GM12878 (cell line): ENCODE results near the gene ZMIZ1. TPM values are rescaled to one million over a fixed set of nuclear protein-coding genes. Genes with fewer than 3 reads are reported as not detected.

Experiments used
- ATAC-seq: fragments of 200-7000 bp; cut with Tn5 transposase; 3 replicates; pipeline ENCODE4 v1.9.1; 2020; ENCODE audit warnings: mild to moderate bottlenecking, moderate library complexity
- BruUV-seq: library from RNA; stranded (reverse); fragments of 400-500 nt; replicated peaks from 2 replicates; lab custom pipeline; 2021; lab: Mats Ljungman, UMichigan
- CTCF ChIA-PET: fragments of 300-600 bp; sonication (Branson Sonifier 250); formaldehyde crosslinking; extraction: SDS; loops from one replicate; lab custom pipeline; 2021; ENCODE audit warnings: inconsistent platforms; lab: Yijun Ruan, JAX
- POLR2A ChIA-PET: fragments of 350-600 bp; formaldehyde crosslinking; extraction: SDS; loops from one replicate; lab custom pipeline; 2021; ENCODE audit warnings: inconsistent platforms; lab: Charles Lee
- RAD21 ChIA-PET: fragments of 300-600 bp; sonication (Branson Sonifier 250); formaldehyde crosslinking; loops from one replicate; lab custom pipeline; 2023; ENCODE audit warnings: antibody characterized with exemption; ENCODE audit not compliant: unreplicated experiment; lab: Charles Lee
- SMC1A ChIA-PET: fragments of 300-600 bp; sonication (Branson Sonifier 250); formaldehyde crosslinking; loops from one replicate; lab custom pipeline; 2023; ENCODE audit not compliant: unreplicated experiment, uncharacterized antibody; lab: Charles Lee
- DNase-seq: peaks from one replicate; pipeline ENCODE4 v3.0.0-alpha.2; 2011; ENCODE audit warnings: low read depth, low spot score
- FAIRE-seq: peaks from 3 replicates; lab custom pipeline; 2011; peaks lifted over from hg19 to GRCh38; lab: Jason Lieb, UNC
- H2AFZ ChIP-seq: 2 replicates; pipeline ENCODE4 v1.6.0; 2011; ENCODE audit warnings: low read depth, low read length, control low read depth; ENCODE audit not compliant: control insufficient read depth
- H3K27ac ChIP-seq: 2 replicates; pipeline ENCODE4 v1.5.1; 2011; ENCODE audit warnings: control low read depth; ENCODE audit not compliant: control insufficient read depth, insufficient read depth
- H3K27me3 ChIP-seq, 2 experiments: replicated peaks in 1 of 2; 2 replicates each; pipeline versions ENCODE4 v1.6.0 to v1.6.1; 2011; ENCODE audit warnings: low read length in 1 of 2; ENCODE audit not compliant: control insufficient read depth in 2 of 2, insufficient read depth in 2 of 2
- H3K36me3 ChIP-seq, 2 experiments: 2 replicates each; pipeline ENCODE4 v1.5.1; 2011; ENCODE audit warnings: low read length in 1 of 2; ENCODE audit not compliant: control insufficient read depth in 2 of 2, insufficient read depth in 2 of 2
- H3K4me1 ChIP-seq: 2 replicates; pipeline ENCODE4 v1.6.1; 2011; ENCODE audit warnings: mild to moderate bottlenecking, low read length, moderate library complexity, mixed read lengths; ENCODE audit not compliant: control insufficient read depth, insufficient read depth
- H3K4me2 ChIP-seq: 2 replicates; pipeline ENCODE4 v1.6.0; 2011; ENCODE audit warnings: control low read depth; ENCODE audit not compliant: control insufficient read depth, insufficient read depth
- H3K4me3 ChIP-seq: fragments of 200-600 bp; sonication (generic); 2 replicates; pipeline ENCODE4 v1.5.1; 2016
- H3K79me2 ChIP-seq: 2 replicates; pipeline ENCODE4 v1.6.0; 2011; ENCODE audit warnings: low read length; ENCODE audit not compliant: control insufficient read depth, insufficient read depth
- H3K9ac ChIP-seq: 2 replicates; pipeline ENCODE4 v1.8.0; 2011; ENCODE audit warnings: low read length, control low read depth, mixed read lengths; ENCODE audit not compliant: control insufficient read depth, insufficient read depth
- H3K9me3 ChIP-seq: replicated peaks from 3 replicates; pipeline ENCODE4 v1.5.1; 2011; ENCODE audit warnings: mild to moderate bottlenecking, low read length; ENCODE audit not compliant: control insufficient read depth, insufficient read depth
- H4K20me1 ChIP-seq: 2 replicates; pipeline ENCODE4 v1.6.0; 2011; ENCODE audit not compliant: control insufficient read depth, insufficient read depth
- ATF7 ChIP-seq: fragments of 450-650 bp; IDR thresholded peaks from 2 replicates; pipeline ENCODE4 v1.6.1; 2016; ENCODE audit warnings: low read depth, mild to moderate bottlenecking
- BHLHE40 ChIP-seq, 2 experiments: fragments of 450-650 bp in 1 of 2; IDR thresholded peaks; 2 replicates each; pipeline ENCODE4 v1.6.1; 2011 to 2017; ENCODE audit warnings: low read depth in 2 of 2, borderline replicate concordance in 1 of 2, improper control_type of control experiment in 1 of 2, low read length in 1 of 2, mild to moderate bottlenecking in 1 of 2
- CREB1 ChIP-seq: IDR thresholded peaks from 2 replicates; pipeline ENCODE4 v1.6.1; 2012; ENCODE audit warnings: low read depth, mild to moderate bottlenecking, inconsistent platforms
- EGR1 ChIP-seq, 2 experiments: IDR thresholded peaks; 1 replicate in 1 of 2; 2 replicates in 1 of 2; pipeline ENCODE4 v1.6.1; 2011 to 2012; ENCODE audit warnings: low read depth in 2 of 2, low read length in 2 of 2, borderline replicate concordance in 1 of 2, mild to moderate bottlenecking in 1 of 2, moderate library complexity in 1 of 2
- NR2F1 ChIP-seq: fragments of 450-650 bp; conservative IDR thresholded peaks from 2 replicates; pipeline ENCODE4 v1.6.1; 2017; ENCODE audit warnings: mild to moderate bottlenecking
- SMARCA5 ChIP-seq: fragments of 450-650 bp; IDR thresholded peaks from 2 replicates; pipeline ENCODE4 v1.6.1; 2017; ENCODE audit warnings: mild to moderate bottlenecking
- ZNF24 ChIP-seq: fragments of 450-650 bp; IDR thresholded peaks from 2 replicates; pipeline ENCODE4 v1.6.1; 2017; ENCODE audit warnings: antibody characterized with exemption, mild to moderate bottlenecking
- WGBS: methylation state at CpG from one replicate; pipeline ENCODE4 v1.1.6; 2016; ENCODE audit warnings: low lambda C conversion rate; ENCODE audit not compliant: insufficient replicate concordance, insufficient coverage; ENCODE audit errors: missing lambda C conversion rate; 5-methylcytosine and 5-hydroxymethylcytosine counted together
- in situ Hi-C: fragments of 300-500 bp; cut with MboI; formaldehyde crosslinking; loops from 9 replicates; pipeline ENCODE4 v1.14.3; 2018; ENCODE audit warnings: mixed read lengths
- intact Hi-C: fragments of 100-400 bp; cut with micrococcal nuclease; formaldehyde crosslinking; loops from one replicate; pipeline ENCODE4 v1.14.2; 2022; ENCODE audit not compliant: unreplicated experiment
- polyA plus RNA-seq, 11 experiments: library from polyadenylated mRNA; depleted of rRNA in 4 of 11; unstranded in 6 of 11; stranded (reverse) in 5 of 11; fragments of >200 nt; fragmentation: Nextera tagmentation in 4 of 11; fragmentation: Illumina TruSeq in 1 of 11; extraction: Ambion mirVana in 4 of 11; extraction: Trizol in 1 of 11; gene quantifications; 1 replicate in 1 of 11; 2 replicates in 10 of 11; pipeline versions ENCODE4 v1.2.1 to v1.2.3, GENCODE V29; 2011 to 2016; ENCODE audit warnings: inconsistent platforms in 2 of 11, missing spikeins in 2 of 11, low read depth in 1 of 11
- total RNA-seq, 4 experiments: library from RNA; depleted of rRNA in 3 of 4; stranded (reverse); fragments of >200 nt in 3 of 4; fragmentation: Illumina TruSeq in 1 of 4; extraction: Trizol in 1 of 4; gene quantifications; 2 replicates each; pipeline versions ENCODE4 v1.2.1 to v1.2.3, GENCODE V29; 2013 to 2021
- TF ChIP-seq, protein P1 (sequence below), 3 experiments: IDR thresholded peaks in 2 of 3; conservative IDR thresholded peaks in 1 of 3; 2 replicates each; pipeline ENCODE4 v1.5.1; 2011; ENCODE audit warnings: low read depth in 3 of 3, low read length in 3 of 3, mild to moderate bottlenecking in 3 of 3, control low read depth in 2 of 3, moderate library complexity in 2 of 3, inconsistent platforms in 1 of 3, mixed read lengths in 1 of 3; ENCODE audit not compliant: control insufficient read depth in 2 of 3, insufficient read depth in 1 of 3; ENCODE audit errors: extremely low read depth in 1 of 3
- TF ChIP-seq, protein P2 (sequence below): fragments of 450-650 bp; IDR thresholded peaks from 2 replicates; pipeline ENCODE4 v1.6.1; 2016; ENCODE audit warnings: mild to moderate bottlenecking

ZMIZ1 gene
- total and polyA plus RNA-seq, 10 of the 15 experiments (the other 5 are each of a cell fraction or from before 2014, with no cell fraction given) = 3.1 to 82.3 (median 14.9) TPM

DNA sequence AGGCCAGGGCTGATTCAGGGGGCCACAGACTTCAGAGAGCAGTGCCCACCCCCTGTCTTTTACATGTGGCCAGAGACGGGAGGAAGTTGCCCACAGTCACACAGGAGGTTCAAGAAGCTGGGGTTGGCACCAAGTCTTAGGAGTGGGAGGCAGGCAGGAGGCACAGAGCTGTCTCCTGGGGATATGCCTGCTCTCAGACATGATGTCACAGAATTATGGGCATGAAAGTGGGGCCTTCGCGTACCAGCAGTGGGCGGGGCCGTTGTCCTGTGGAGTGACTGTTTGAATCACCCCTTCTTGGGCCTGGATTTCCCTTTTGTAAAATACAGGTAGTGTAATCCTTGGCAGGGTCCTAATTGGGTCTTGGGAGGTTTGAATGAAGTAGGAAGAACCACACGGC is 197.3 kb downstream of the ZMIZ1 start:
- Histone ChIP-seq H2AFZ (no peak overlapping the region), H3K9me3 (no peaks in the 10 kb centered on the region), H4K20me1 (peaks cover 6% of the 10 kb centered on the region; the same call in 1 of the 2 replicates), H3K4me1 (peaks cover 66% of the 10 kb centered on the region), H3K9ac (peak overlapping the region; percentile 49; the same call in 1 of the 2 replicates), H3K36me3 (peaks cover 7 to 29% of the 10 kb centered on the region in 2 experiments), H3K4me2 (peak overlapping the region; percentile 70), H3K27me3 (no peaks in the 10 kb centered on the region), H3K27ac (peak overlapping the region; percentile 91), H3K79me2 (peaks cover 97% of the 10 kb centered on the region), H3K4me3 (peak overlapping the region; percentile 21; the same call in 1 of the 2 replicates)
- BruUV-seq = no TSS peak
- POLR2A ChIA-PET = interaction anchor here (0.9 to 1.4 kb wide), 3 partner anchors 15 to 23 kb away, joined by 3 to 6 read pairs (median 3); no protein-coding TSS in a partner anchor
- 2% methylated on average over 6 of the region's 6 CpGs for WGBS
- RAD21 ChIA-PET = interaction anchor here (1.4 to 4.5 kb wide), 5 partner anchors 18 to 79 kb away, joined by 5 to 48 read pairs (median 8); no protein-coding TSS in a partner anchor
- TF ChIP-seq, protein P1, sequence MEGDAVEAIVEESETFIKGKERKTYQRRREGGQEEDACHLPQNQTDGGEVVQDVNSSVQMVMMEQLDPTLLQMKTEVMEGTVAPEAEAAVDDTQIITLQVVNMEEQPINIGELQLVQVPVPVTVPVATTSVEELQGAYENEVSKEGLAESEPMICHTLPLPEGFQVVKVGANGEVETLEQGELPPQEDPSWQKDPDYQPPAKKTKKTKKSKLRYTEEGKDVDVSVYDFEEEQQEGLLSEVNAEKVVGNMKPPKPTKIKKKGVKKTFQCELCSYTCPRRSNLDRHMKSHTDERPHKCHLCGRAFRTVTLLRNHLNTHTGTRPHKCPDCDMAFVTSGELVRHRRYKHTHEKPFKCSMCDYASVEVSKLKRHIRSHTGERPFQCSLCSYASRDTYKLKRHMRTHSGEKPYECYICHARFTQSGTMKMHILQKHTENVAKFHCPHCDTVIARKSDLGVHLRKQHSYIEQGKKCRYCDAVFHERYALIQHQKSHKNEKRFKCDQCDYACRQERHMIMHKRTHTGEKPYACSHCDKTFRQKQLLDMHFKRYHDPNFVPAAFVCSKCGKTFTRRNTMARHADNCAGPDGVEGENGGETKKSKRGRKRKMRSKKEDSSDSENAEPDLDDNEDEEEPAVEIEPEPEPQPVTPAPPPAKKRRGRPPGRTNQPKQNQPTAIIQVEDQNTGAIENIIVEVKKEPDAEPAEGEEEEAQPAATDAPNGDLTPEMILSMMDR (IDR thresholded peaks at IDR 0.05 in 2 of 3, conservative IDR thresholded peaks at IDR 0.05 in 1 of 3; ENCODE audit: control insufficient read depth in 2 of 3, extremely low read depth in 1 of 3, insufficient read depth in 1 of 3, low read depth in 3 of 3, low read length in 3 of 3) = no peak
- TF ChIP-seq SMARCA5 (0 out of 2 replicates have a peak, but pooled peaks have one; percentile 65), EGR1 (IDR thresholded peaks at IDR 0.05; ENCODE audit: borderline replicate concordance in 1 of 2, low read depth in 2 of 2, low read length in 2 of 2) (0 out of 3 replicates have a peak, but pooled peaks of 1 of the 2 experiments have one; percentile 22), BHLHE40 (IDR thresholded peaks at IDR 0.05; ENCODE audit: borderline replicate concordance in 1 of 2, low read depth in 2 of 2, low read length in 1 of 2) (peak in 1 of 2 experiments; percentile 20; a peak in 2 of 4 replicates), NR2F1 (0 out of 2 replicates have a peak, but pooled peaks have one; percentile 32), ZNF24 (no peak), ATF7 (peak; percentile 25; the same call in 1 of the 2 replicates), CREB1 (peak; percentile 33; the same call in 1 of the 2 replicates)
- TF ChIP-seq, protein P2, sequence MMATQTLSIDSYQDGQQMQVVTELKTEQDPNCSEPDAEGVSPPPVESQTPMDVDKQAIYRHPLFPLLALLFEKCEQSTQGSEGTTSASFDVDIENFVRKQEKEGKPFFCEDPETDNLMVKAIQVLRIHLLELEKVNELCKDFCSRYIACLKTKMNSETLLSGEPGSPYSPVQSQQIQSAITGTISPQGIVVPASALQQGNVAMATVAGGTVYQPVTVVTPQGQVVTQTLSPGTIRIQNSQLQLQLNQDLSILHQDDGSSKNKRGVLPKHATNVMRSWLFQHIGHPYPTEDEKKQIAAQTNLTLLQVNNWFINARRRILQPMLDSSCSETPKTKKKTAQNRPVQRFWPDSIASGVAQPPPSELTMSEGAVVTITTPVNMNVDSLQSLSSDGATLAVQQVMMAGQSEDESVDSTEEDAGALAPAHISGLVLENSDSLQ = 0 out of 2 replicates have a peak, but pooled peaks have one; percentile 18
- ATAC-seq (peak; percentile 68), FAIRE-seq (peak; percentile 70), DNase-seq (no peak)
- CTCF ChIA-PET = interaction anchor here (1.0 to 5.6 kb wide), 4 partner anchors 9 to 37 kb away, joined by 3 to 42 read pairs (median 4); no protein-coding TSS in a partner anchor
- in situ Hi-C loops = no loop called here
- SMC1A ChIA-PET = interaction anchor here (1.3 to 12.1 kb wide), 3 partner anchors 18 to 37 kb away, joined by 3 to 114 read pairs (median 8); no protein-coding TSS in a partner anchor
- intact Hi-C loops = loop anchor here (1.0 kb wide), 2 partner anchors 17 to 20 kb away; no protein-coding TSS in a partner anchor
